ENCODE results near the gene ABHD16A. TPM values are rescaled to one million over a fixed set of nuclear protein-coding genes. Genes with fewer than 3 reads are reported as not detected.

Gene ABHD16A
- total and polyA plus RNA-seq, 4 experiments from 2014 or later = 35.9 to 69.2 (median 56.4) TPM

GRCh38 chr6:31730631-31731086 lies 27.5 kb upstream of the ABHD16A start:
- Histone ChIP-seq H3K27me3 (ENCODE audit: insufficient read depth, low read length) (no peaks in the 10 kb centered on the region), H3K36me3 (ENCODE audit: insufficient read depth, low read length) (peaks cover 34% of the 10 kb centered on the region), H3K4me3 (ENCODE audit: low read length in 2 of 2) (peak overlapping the region in 1 of 2 donors; percentile 96), H3K9me3 (ENCODE audit: control insufficient read depth in 1 of 2, low read length in 2 of 2) (no peaks in the 10 kb centered on the region), H3K4me1 (ENCODE audit: insufficient read depth, low read length) (peaks cover 66% of the 10 kb centered on the region), H3K27ac (ENCODE audit: low read depth, low read length) (peak overlapping the region; percentile 68)
- Mint-ChIP-seq H3K4me3 (peak overlapping the region; percentile 94 to 98 (median 97)), H3K9me3 (no peaks in the 10 kb centered on the region), H3K36me3 (peaks cover 34 to 55% of the 10 kb centered on the region in 2 donors), H3K27me3 (no peaks in the 10 kb centered on the region), H3K27ac (peak overlapping the region; percentile 84 to 95 (median 93)), H3K4me1 (peaks cover 30 to 77% (median 55%) of the 10 kb centered on the region in 4 donors)
- POLR2A ChIA-PET (ENCODE audit: partially characterized antibody) = interaction anchor here (1.2 to 8.2 kb wide), 15 partner anchors 7 to 241 kb away, joined by 3 to 77 read pairs (median 13); partner anchors contain the start of genes ABHD16A, BAG6, CLIC1 and DXO
- CTCF ChIA-PET (ENCODE audit: partially characterized antibody) = interaction anchor here (1.1 to 17.2 kb wide), 20 partner anchors 9 to 222 kb away, joined by 3 to 173 read pairs (median 9); partner anchors contain the start of genes ABHD16A, HSPA1A, HSPA1B and HSPA1L
- intact Hi-C loops (cut with micrococcal nuclease) = loop anchor here (1.0 kb wide), 1 partner anchor 8 kb away; no protein-coding TSS in a partner anchor
- DNase-seq = no peak

DNA sequence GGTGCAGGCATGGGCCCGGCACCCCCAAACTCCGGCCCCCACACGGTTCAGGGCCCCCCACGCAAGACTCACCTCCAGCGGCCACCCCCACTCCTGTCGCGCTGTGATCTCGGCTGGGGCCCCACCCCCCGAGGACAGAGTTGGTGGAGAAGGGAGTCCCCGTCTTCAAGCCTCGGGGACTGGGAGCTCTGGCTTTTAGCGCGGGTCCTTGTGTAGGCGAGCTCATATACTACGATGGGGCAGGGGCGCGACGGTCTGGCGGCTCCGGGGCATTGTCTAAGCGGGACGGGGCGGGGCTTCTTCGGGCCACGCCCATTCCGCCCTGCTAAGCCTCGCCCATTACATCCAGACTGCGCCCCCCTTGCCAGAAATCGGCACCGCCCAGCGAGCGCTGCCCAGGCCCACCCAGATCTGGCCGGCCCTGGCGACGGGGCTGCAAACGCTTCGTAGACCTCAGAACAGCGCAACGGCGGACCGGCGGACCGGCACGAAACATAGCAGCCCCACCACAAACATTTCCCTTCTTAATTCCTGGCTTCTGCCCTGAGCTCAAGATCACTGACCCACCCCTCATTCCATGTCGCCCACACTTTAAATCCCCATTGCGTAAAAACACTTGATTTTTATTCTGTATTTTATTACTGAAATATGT lies 27.0 kb upstream of the ABHD16A start:
- no peaks in the 10 kb centered on the region for H3K9me3 Mint-ChIP-seq
- intact Hi-C loops (cut with micrococcal nuclease) = loop anchor here (1.0 to 2.0 kb wide), 5 partner anchors 8 to 133 kb away; no protein-coding TSS in a partner anchor
- no peaks in the 10 kb centered on the region for H3K27me3 ChIP-seq (ENCODE audit: insufficient read depth, low read length)
- peaks cover 34 to 49% of the 10 kb centered on the region in 2 donors for H3K36me3 Mint-ChIP-seq
- DNase-seq = peak; percentile 58 to 71 (median 61)
- peak overlapping the region; percentile 87 to 96 for H3K4me3 ChIP-seq (ENCODE audit: low read length in 2 of 2)
- ChIA-PET CTCF (ENCODE audit: partially characterized antibody) (interaction anchor here (0.7 to 17.2 kb wide), 28 partner anchors 9 to 222 kb away, joined by 3 to 173 read pairs (median 6); partner anchors contain the start of genes ABHD16A, APOM, HSPA1A and HSPA1B), POLR2A (ENCODE audit: partially characterized antibody) (interaction anchor here (0.9 to 8.2 kb wide), 23 partner anchors 8 to 242 kb away, joined by 3 to 77 read pairs (median 5); partner anchors contain the start of genes ABHD16A, BAG6, CLIC1 and DDX39B)
- peaks cover 32 to 76% (median 51%) of the 10 kb centered on the region in 4 donors for H3K4me1 Mint-ChIP-seq
- peak overlapping the region; percentile 68 for H3K27ac ChIP-seq (ENCODE audit: low read depth, low read length)
- no peaks in the 10 kb centered on the region for H3K27me3 Mint-ChIP-seq
- peaks cover 68% of the 10 kb centered on the region for H3K4me1 ChIP-seq (ENCODE audit: insufficient read depth, low read length)
- peak overlapping the region; percentile 94 to 98 (median 97) for H3K4me3 Mint-ChIP-seq
- peak overlapping the region; percentile 84 to 95 (median 93) for H3K27ac Mint-ChIP-seq
- no peaks in the 10 kb centered on the region for H3K9me3 ChIP-seq (ENCODE audit: control insufficient read depth in 1 of 2, low read length in 2 of 2)
- peaks cover 34% of the 10 kb centered on the region for H3K36me3 ChIP-seq (ENCODE audit: insufficient read depth, low read length)

GRCh38 chr6:31729515-31729978 lies 26.4 kb upstream of the ABHD16A start:
- H3K27me3 ChIP-seq (ENCODE audit: insufficient read depth, low read length) = no peaks in the 10 kb centered on the region
- H3K27ac ChIP-seq (ENCODE audit: low read depth, low read length) = peak overlapping the region; percentile 68
- Mint-ChIP-seq H3K27ac (peak overlapping the region; percentile 89 to 97 (median 94)), H3K4me1 (peaks cover 32 to 70% (median 47%) of the 10 kb centered on the region in 4 donors), H3K9me3 (no peaks in the 10 kb centered on the region), H3K27me3 (no peaks in the 10 kb centered on the region), H3K4me3 (peak overlapping the region; percentile 94 to 98 (median 97)), H3K36me3 (peaks cover 34 to 44% of the 10 kb centered on the region in 2 donors)
- H3K36me3 ChIP-seq (ENCODE audit: insufficient read depth, low read length) = peaks cover 34% of the 10 kb centered on the region
- CTCF ChIA-PET (ENCODE audit: partially characterized antibody) = interaction anchor here (0.7 to 17.2 kb wide), 28 partner anchors 10 to 223 kb away, joined by 3 to 173 read pairs (median 6); partner anchors contain the start of genes ABHD16A, APOM, HSPA1A and HSPA1B
- H3K4me3 ChIP-seq (ENCODE audit: low read length in 2 of 2) = peak overlapping the region; percentile 87 to 96
- peaks cover 65% of the 10 kb centered on the region for H3K4me1 ChIP-seq (ENCODE audit: insufficient read depth, low read length)
- no peaks in the 10 kb centered on the region for H3K9me3 ChIP-seq (ENCODE audit: control insufficient read depth in 1 of 2, low read length in 2 of 2)
- POLR2A ChIA-PET (ENCODE audit: partially characterized antibody) = interaction anchor here (0.7 to 8.2 kb wide), 23 partner anchors 8 to 242 kb away, joined by 3 to 77 read pairs (median 5); partner anchors contain the start of genes ABHD16A, BAG6, CLIC1 and DDX39B
- peak; percentile 72 to 83 (median 77) for DNase-seq
- intact Hi-C loops (cut with micrococcal nuclease) = loop anchor here (1.0 to 2.0 kb wide), 4 partner anchors 40 to 134 kb away; no protein-coding TSS in a partner anchor

- Histone ChIP-seq H3K36me3 (ENCODE audit: insufficient read depth, low read length) (peaks cover 30% of the 10 kb centered on the region), H3K27ac (ENCODE audit: low read depth, low read length) (peak within 1 kb of the TSS; percentile 68), H3K27me3 (ENCODE audit: insufficient read depth, low read length) (no peaks in the 10 kb centered on the region), H3K4me3 (ENCODE audit: low read length in 2 of 2) (peak within 1 kb of the TSS; percentile 87 to 96), H3K9me3 (ENCODE audit: control insufficient read depth in 1 of 2, low read length in 2 of 2) (no peaks in the 10 kb centered on the region), H3K4me1 (ENCODE audit: insufficient read depth, low read length) (peaks cover 59% of the 10 kb centered on the region)
- peaks cover 33 to 38% of the 10 kb centered on the region in 2 donors for H3K36me3 Mint-ChIP-seq
- no peaks in the 10 kb centered on the region for H3K27me3 Mint-ChIP-seq
- ChIA-PET CTCF (ENCODE audit: partially characterized antibody) (interaction anchor here (0.7 to 17.2 kb wide), 25 partner anchors 10 to 194 kb away, joined by 3 to 173 read pairs (median 7); partner anchors contain the start of genes ABHD16A, APOM, HSPA1A and HSPA1B), POLR2A (ENCODE audit: partially characterized antibody) (interaction anchor here (0.7 to 8.2 kb wide), 24 partner anchors 9 to 243 kb away, joined by 3 to 77 read pairs (median 5); partner anchors contain the start of genes ABHD16A, BAG6, CLIC1 and DDX39B)
- peak within 1 kb of the TSS; percentile 94 to 98 (median 97) for H3K4me3 Mint-ChIP-seq
- intact Hi-C loops (cut with micrococcal nuclease) = loop anchor here (1.0 to 2.0 kb wide), 4 partner anchors 40 to 134 kb away; no protein-coding TSS in a partner anchor
- peaks cover 27 to 64% (median 42%) of the 10 kb centered on the region in 4 donors for H3K4me1 Mint-ChIP-seq
- DNase-seq = no peak
- no peaks in the 10 kb centered on the region for H3K9me3 Mint-ChIP-seq
- H3K27ac Mint-ChIP-seq = peak within 1 kb of the TSS; percentile 89 to 97 (median 94)
Observed at GRCh38 chr6:31728767-31729514, 25.8 kb upstream of the ABHD16A start, which contains the start of gene DDAH2. Gene DDAH2, minus strand, starts transcription at chr6:31729299. Its CDS starts 138 bp downstream, at chr6:31729161.

DNA sequence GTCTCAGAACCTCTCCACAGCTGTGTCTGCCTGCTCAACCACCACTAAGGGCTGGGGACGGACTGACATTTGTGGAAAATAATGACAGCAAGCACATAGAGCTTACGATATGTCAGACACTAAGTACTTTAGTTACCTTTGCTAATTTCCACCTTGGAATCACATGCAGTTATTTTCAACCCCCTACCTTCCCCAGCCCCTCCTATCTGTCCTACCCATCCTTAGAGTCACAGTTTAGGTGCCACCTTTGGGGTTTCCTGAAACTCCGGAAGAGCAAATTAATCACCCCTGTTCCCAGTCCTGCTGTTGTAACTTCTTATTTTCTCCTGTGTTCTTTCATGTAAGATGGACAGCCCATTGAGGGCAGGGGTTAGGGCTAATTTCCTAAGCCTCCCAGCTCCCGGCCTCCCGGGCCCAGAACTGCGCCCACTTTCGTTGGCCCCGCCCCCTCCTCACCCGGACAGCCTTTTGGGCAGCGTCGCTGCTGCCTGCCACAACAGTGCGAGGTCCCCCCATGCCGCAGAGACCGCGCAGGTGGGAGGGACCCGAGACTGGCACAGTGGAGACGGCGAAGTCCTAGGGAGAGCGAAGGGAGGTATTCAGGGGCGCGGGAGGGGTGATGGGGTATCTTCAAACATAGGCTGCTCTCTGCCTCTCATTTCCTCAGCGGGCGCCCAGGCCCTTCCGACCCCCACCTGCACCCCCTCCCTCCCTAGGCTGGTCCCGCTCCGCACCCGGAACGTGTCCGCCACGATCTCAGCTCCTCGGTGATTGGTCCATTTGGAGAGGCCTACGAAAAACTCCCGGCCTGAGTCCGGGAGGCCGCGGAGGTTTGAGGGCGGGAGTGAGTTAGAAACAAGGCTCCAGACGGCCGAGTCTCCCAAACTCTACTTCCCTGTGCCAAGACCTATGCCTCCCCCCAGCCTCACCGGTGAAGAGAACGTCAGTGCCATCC lies 24.9 kb upstream of the ABHD16A start:
- Mint-ChIP-seq H3K27me3 (no peaks in the 10 kb centered on the region), H3K27ac (peak overlapping the region in 6 of 7 donors; percentile 37 to 86 (median 72)), H3K36me3 (peaks cover 24 to 28% of the 10 kb centered on the region in 2 donors), H3K4me1 (peaks cover 22 to 59% (median 32%) of the 10 kb centered on the region in 4 donors), H3K4me3 (peak overlapping the region; percentile 26 to 96 (median 64)), H3K9me3 (no peaks in the 10 kb centered on the region)
- H3K27me3 ChIP-seq (ENCODE audit: insufficient read depth, low read length) = no peaks in the 10 kb centered on the region
- CTCF ChIA-PET (ENCODE audit: partially characterized antibody) = interaction anchor here (0.8 to 17.2 kb wide), 13 partner anchors 11 to 111 kb away, joined by 3 to 173 read pairs (median 7); partner anchors contain the start of genes HSPA1B, MSH5, VARS1 and VWA7
- no peak overlapping the region for H3K4me3 ChIP-seq (ENCODE audit: low read length in 2 of 2)
- POLR2A ChIA-PET (ENCODE audit: partially characterized antibody) = interaction anchor here (0.5 to 7.6 kb wide), 11 partner anchors 10 to 161 kb away, joined by 3 to 77 read pairs (median 4); partner anchors contain the start of genes ABHD16A, CLIC1, HSPA1B and LY6G6D
- H3K27ac ChIP-seq (ENCODE audit: low read depth, low read length) = no peak overlapping the region
- H3K4me1 ChIP-seq (ENCODE audit: insufficient read depth, low read length) = peaks cover 50% of the 10 kb centered on the region
- DNase-seq = peak in 1 of 5 donors; percentile 43
- no peaks in the 10 kb centered on the region for H3K9me3 ChIP-seq (ENCODE audit: control insufficient read depth in 1 of 2, low read length in 2 of 2)
- intact Hi-C loops (cut with micrococcal nuclease) = loop anchor here (2.0 kb wide), 1 partner anchor 89 kb away; no protein-coding TSS in a partner anchor
- H3K36me3 ChIP-seq (ENCODE audit: insufficient read depth, low read length) = peaks cover 21% of the 10 kb centered on the region
